NOMO-1 treated with dmso at 0.1 percent for 144 hours (cell line): ENCODE results near the gene SLC16A3.

Experiments used
- DNase-seq: peaks from one replicate; lab custom pipeline; 2025; ENCODE audit not compliant: unreplicated experiment; lab: John Stamatoyannopoulos, UW

The SLC16A3 gene

GRCh38 chr17:82235056-82235774, 6.4 kb downstream of the SLC16A3 start:
- DNase-seq: no peak

- no peak for DNase-seq
Measured at GRCh38 chr17:82235775-82236141, 6.9 kb downstream of the SLC16A3 start.

- peak; percentile 30 for DNase-seq
Measured at GRCh38 chr17:82236142-82236971, 7.5 kb downstream of the SLC16A3 start.

- no peak for DNase-seq
Measured at GRCh38 chr17:82237083-82237745, 8.4 kb downstream of the SLC16A3 start.

GRCh38 chr17:82237746-82238471, 9.1 kb downstream of the SLC16A3 start:
- no peak for DNase-seq

GRCh38 chr17:82238472-82239201, 9.8 kb downstream of the SLC16A3 start:
- no peak for DNase-seq

- DNase-seq: no peak
Measured at GRCh38 chr17:82239401-82239925, 10.6 kb downstream of the SLC16A3 start.

GRCh38 chr17:82239926-82240505, 11.2 kb downstream of the SLC16A3 start:
- no peak for DNase-seq

GRCh38 chr17:82240506-82241182, 11.8 kb downstream of the SLC16A3 start:
- no peak for DNase-seq

GRCh38 chr17:82241183-82241925, 12.5 kb downstream of the SLC16A3 start:
- DNase-seq: peak; percentile 84

- DNase-seq: no peak
Measured at GRCh38 chr17:82241926-82242697, 13.3 kb downstream of the SLC16A3 start.

- no peak for DNase-seq
Measured at GRCh38 chr17:82242698-82242976, 13.8 kb downstream of the SLC16A3 start.

- DNase-seq: no peak
Measured at GRCh38 chr17:82242977-82243647, 14.3 kb downstream of the SLC16A3 start.

- no peak for DNase-seq
Measured at GRCh38 chr17:82243648-82244412, 15.0 kb downstream of the SLC16A3 start.

GRCh38 chr17:82244413-82245133, 15.7 kb downstream of the SLC16A3 start:
- DNase-seq: no peak
